Natural killer cell treated with Interleukin-12 subunit alpha and Interleukin-12 subunit beta and Interleukin-15 and Interleukin-18, amount 100 ng/mL, for 72 hours (primary cell): ENCODE results near the gene GTF3A. TPM values are rescaled to one million over a fixed set of nuclear protein-coding genes. Genes with fewer than 3 reads are reported as not detected.
"Not testable (repeated sequence)": the region's sequence is repeated elsewhere in the genome, so short reads cannot be mapped to it uniquely, and the experiment has no call there.

Experiments
- ATAC-seq, 2 donors: fragments of 150-1000 bp; cut with Tn5 transposase in 1 of 2; sonication (Bioruptor Pico), chemical (Tn5 transposase) in 1 of 2; 2 replicates each; pipeline ENCODE4 v1.10.0; 2021
- DNase-seq: peaks from one replicate; pipeline ENCODE4 v3.0.0; 2022; ENCODE audit warnings: low spot score
- H3K27ac Mint-ChIP-seq, 2 donors: 1 replicate in 1 of 2; 2 replicates in 1 of 2; pipeline ENCODE4 v1.8.0; 2022; ENCODE audit warnings: mixed read lengths in 2 of 2, mild to moderate bottlenecking in 1 of 2, moderate library complexity in 1 of 2
- H3K27me3 Mint-ChIP-seq, 2 donors: 1 replicate in 1 of 2; 2 replicates in 1 of 2; pipeline ENCODE4 v1.8.0; 2022; ENCODE audit warnings: mixed read lengths in 2 of 2
- H3K36me3 Mint-ChIP-seq: one replicate; pipeline ENCODE4 v1.8.0; 2022; ENCODE audit warnings: mixed read lengths
- H3K4me1 Mint-ChIP-seq, 2 donors: 1 replicate in 1 of 2; 2 replicates in 1 of 2; pipeline ENCODE4 v1.8.0; 2022; ENCODE audit warnings: low read depth in 2 of 2, mixed read lengths in 2 of 2, mild to moderate bottlenecking in 1 of 2
- H3K4me3 Mint-ChIP-seq: one replicate; pipeline ENCODE4 v1.8.0; 2022; ENCODE audit warnings: mixed read lengths
- H3K9me3 Mint-ChIP-seq: 2 replicates; pipeline ENCODE4 v1.8.0; 2022; ENCODE audit warnings: mixed read lengths
- total RNA-seq, 2 donors: library from RNA; stranded (reverse); gene quantifications; one replicate each; pipeline ENCODE4 v1.2.3, GENCODE V29; 2022

Gene GTF3A
- total RNA-seq, 2 donors from 2014 or later, result 107 to 244 TPM

- Mint-ChIP-seq H3K27ac (no peak overlapping the region), H3K4me3 (no peak overlapping the region), H3K4me1 (no peaks in the 10 kb centered on the region), H3K36me3 (no peaks in the 10 kb centered on the region), H3K27me3 (peaks cover 6 to 11% of the 10 kb centered on the region in 2 donors), H3K9me3 (no peaks in the 10 kb centered on the region)
- ATAC-seq (no peak), DNase-seq (no peak)
Observed at GRCh38 chr13:27396252-27396846, 28.1 kb upstream of the GTF3A start.

GRCh38 chr13:27398360-27398759 lies 26.1 kb upstream of the GTF3A start:
- DNase-seq, result no peak
- ATAC-seq, result no peak
- Mint-ChIP-seq H3K27ac (no peak overlapping the region), H3K27me3 (peaks cover 2 to 11% of the 10 kb centered on the region in 2 donors), H3K4me3 (no peak overlapping the region), H3K36me3 (no peaks in the 10 kb centered on the region), H3K4me1 (no peaks in the 10 kb centered on the region), H3K9me3 (no peaks in the 10 kb centered on the region)

DNA sequence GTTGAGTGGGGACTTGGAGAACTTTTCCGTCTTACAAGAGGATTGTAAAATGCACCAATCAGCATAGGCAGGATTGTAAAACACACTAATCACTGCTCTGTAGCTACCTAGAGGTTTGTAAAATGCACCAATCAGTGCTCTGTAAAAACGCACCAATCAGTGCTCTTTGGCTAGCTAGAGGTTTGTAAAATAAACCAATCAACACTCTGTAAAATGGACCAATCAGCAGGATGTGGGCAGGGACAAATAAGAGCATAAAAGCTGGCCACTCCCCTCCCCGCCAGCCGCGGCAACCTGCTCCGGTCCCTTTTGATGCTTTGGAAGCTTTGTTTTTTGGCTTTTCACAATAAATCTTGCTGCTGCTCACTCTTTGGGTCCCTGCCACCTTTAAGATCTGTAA lies 24.0 kb upstream of the GTF3A start:
- not testable (repeated sequence) for H3K9me3 Mint-ChIP-seq, ATAC-seq, H3K4me3 Mint-ChIP-seq, H3K36me3 Mint-ChIP-seq, H3K27ac Mint-ChIP-seq, DNase-seq, H3K4me1 Mint-ChIP-seq, H3K27me3 Mint-ChIP-seq

GRCh38 chr13:27401210-27401609 lies 23.2 kb upstream of the GTF3A start:
- Mint-ChIP-seq H3K27me3 (peaks cover 0 to 2% of the 10 kb centered on the region in 2 donors), H3K9me3 (no peaks in the 10 kb centered on the region), H3K36me3 (no peaks in the 10 kb centered on the region), H3K4me3 (no peak overlapping the region), H3K27ac (no peak overlapping the region), H3K4me1 (peaks cover 0 to 2% of the 10 kb centered on the region in 2 donors)
- DNase-seq (no peak), ATAC-seq (peak in 1 of 2 donors; percentile 20)

- Mint-ChIP-seq H3K4me1 (peaks cover 0 to 3% of the 10 kb centered on the region in 2 donors), H3K36me3 (no peaks in the 10 kb centered on the region), H3K9me3 (no peaks in the 10 kb centered on the region), H3K27ac (no peak overlapping the region), H3K27me3 (peaks cover 6 to 8% of the 10 kb centered on the region in 2 donors), H3K4me3 (no peak overlapping the region)
- DNase-seq (no peak), ATAC-seq (peak in 1 of 2 donors; percentile 33)
Observed at GRCh38 chr13:27403203-27403678, 21.2 kb upstream of the GTF3A start.

GRCh38 chr13:27403727-27404385 lies 20.6 kb upstream of the GTF3A start:
- H3K36me3 Mint-ChIP-seq, result no peaks in the 10 kb centered on the region
- H3K4me1 Mint-ChIP-seq, result peaks cover 0 to 3% of the 10 kb centered on the region in 2 donors
- H3K9me3 Mint-ChIP-seq, result no peaks in the 10 kb centered on the region
- no peak overlapping the region for H3K27ac Mint-ChIP-seq
- DNase-seq (no peak), ATAC-seq (no peak)
- no peak overlapping the region for H3K4me3 Mint-ChIP-seq
- H3K27me3 Mint-ChIP-seq, result peaks cover 6 to 8% of the 10 kb centered on the region in 2 donors

DNA sequence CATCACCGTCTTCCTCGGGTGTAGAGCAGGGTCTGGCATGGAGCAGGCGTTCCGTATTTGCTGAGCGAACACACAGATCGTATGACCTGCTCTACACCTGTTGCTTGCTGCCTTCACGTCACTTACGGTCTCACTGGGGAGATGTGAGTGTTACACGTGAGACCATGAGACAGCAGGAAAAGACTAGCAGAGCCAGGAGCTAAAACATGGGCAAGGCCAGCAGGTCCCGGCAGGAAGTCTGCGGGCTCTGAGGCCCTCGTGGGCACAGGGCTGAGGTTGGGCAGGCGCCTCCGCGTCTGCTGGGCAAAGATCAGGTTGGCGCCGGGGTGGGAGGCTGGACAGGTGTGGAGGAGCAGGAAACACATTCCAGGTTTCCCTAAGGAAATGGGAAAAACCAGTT lies 19.7 kb upstream of the GTF3A start:
- Mint-ChIP-seq H3K36me3 (no peaks in the 10 kb centered on the region), H3K27me3 (peaks cover 9 to 13% of the 10 kb centered on the region in 2 donors), H3K9me3 (no peaks in the 10 kb centered on the region), H3K4me3 (no peak overlapping the region), H3K4me1 (peaks cover 0 to 3% of the 10 kb centered on the region in 2 donors), H3K27ac (no peak overlapping the region)
- no peak for DNase-seq
- ATAC-seq, result no peak

- DNase-seq (no peak), ATAC-seq (no peak)
- Mint-ChIP-seq H3K27ac (no peak overlapping the region), H3K27me3 (peaks cover 13 to 20% of the 10 kb centered on the region in 2 donors), H3K9me3 (no peaks in the 10 kb centered on the region), H3K4me1 (peaks cover 0 to 3% of the 10 kb centered on the region in 2 donors), H3K4me3 (no peak overlapping the region), H3K36me3 (no peaks in the 10 kb centered on the region)
Observed at GRCh38 chr13:27405546-27406134, 18.8 kb upstream of the GTF3A start.

DNA sequence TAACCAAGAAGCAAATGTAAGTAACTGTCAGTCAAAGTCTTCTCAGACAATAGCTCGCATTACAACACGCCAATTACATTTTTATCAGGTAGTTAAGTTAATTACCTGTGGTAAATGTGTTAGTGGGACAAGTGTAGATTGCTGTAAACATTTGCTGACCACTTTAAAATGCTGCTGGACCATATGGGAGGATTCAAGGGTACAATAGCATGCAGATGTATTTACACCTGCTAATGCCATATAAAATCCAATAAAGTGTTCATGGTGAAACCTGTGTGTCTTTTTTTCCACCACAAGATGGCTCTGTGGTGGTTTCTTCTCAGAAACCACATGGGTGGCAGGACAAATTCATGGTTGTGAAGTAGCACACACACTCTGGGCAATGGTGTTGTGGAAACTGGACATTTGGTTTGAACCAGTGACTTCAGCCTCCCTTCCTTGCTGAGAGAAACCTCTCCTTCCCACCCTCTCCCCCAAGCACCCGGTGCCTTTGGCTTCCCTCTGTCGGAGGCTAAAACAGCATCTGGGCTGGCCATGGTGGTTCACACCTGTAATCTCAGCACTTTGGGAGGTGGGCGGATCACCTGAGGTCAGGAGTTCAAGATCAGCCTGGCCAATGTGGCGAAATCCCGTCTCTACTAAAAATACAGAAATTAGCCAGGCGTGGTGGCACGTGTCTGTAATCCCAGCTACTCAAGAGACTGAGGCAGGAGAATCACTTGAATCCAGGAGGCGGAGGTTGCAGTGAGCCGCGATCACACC lies 18.1 kb upstream of the GTF3A start:
- Mint-ChIP-seq H3K36me3 (no peaks in the 10 kb centered on the region), H3K27me3 (peaks cover 11 to 23% of the 10 kb centered on the region in 2 donors), H3K4me1 (peaks cover 0 to 3% of the 10 kb centered on the region in 2 donors), H3K27ac (no peak overlapping the region), H3K9me3 (no peaks in the 10 kb centered on the region), H3K4me3 (no peak overlapping the region)
- ATAC-seq (peak in 1 of 2 donors; percentile 36), DNase-seq (no peak)

- DNase-seq (no peak), ATAC-seq (no peak)
- H3K4me1 Mint-ChIP-seq, result peaks cover 0 to 3% of the 10 kb centered on the region in 2 donors
- no peak overlapping the region for H3K4me3 Mint-ChIP-seq
- H3K9me3 Mint-ChIP-seq, result no peaks in the 10 kb centered on the region
- no peak overlapping the region for H3K27ac Mint-ChIP-seq
- H3K36me3 Mint-ChIP-seq, result no peaks in the 10 kb centered on the region
- peaks cover 11 to 34% of the 10 kb centered on the region in 2 donors for H3K27me3 Mint-ChIP-seq
Observed at GRCh38 chr13:27408074-27408473, 16.3 kb upstream of the GTF3A start.

DNA sequence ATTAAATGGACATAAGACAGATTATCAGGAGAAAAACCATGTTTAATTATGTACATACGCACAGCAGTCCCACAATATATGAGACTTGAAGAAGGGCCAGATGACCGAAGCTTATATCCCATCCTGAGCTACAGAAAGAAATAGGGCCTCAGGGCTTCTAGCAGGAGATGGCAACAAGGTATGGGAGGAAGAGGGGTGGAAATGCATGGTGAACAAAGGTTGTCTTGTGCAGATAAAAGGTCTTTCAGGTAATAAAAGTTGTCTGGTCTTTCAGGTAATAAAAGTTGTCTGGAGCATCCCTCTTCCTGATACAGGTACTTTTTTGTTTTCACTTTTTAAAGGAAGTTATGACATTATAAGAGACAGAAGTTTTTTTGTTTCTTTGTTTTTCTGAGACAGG lies 15.4 kb upstream of the GTF3A start:
- Mint-ChIP-seq H3K4me3 (no peak overlapping the region), H3K9me3 (no peaks in the 10 kb centered on the region), H3K36me3 (no peaks in the 10 kb centered on the region), H3K27ac (no peak overlapping the region), H3K4me1 (peaks cover 0 to 3% of the 10 kb centered on the region in 2 donors), H3K27me3 (peaks cover 11 to 34% of the 10 kb centered on the region in 2 donors)
- ATAC-seq (no peak), DNase-seq (no peak)

GRCh38 chr13:27411341-27411740 lies 13.1 kb upstream of the GTF3A start:
- no peak overlapping the region for H3K4me3 Mint-ChIP-seq
- ATAC-seq, result no peak
- H3K4me1 Mint-ChIP-seq, result peaks cover 0 to under 1% of the 10 kb centered on the region in 2 donors
- H3K27ac Mint-ChIP-seq, result no peak overlapping the region
- DNase-seq, result no peak
- H3K27me3 Mint-ChIP-seq, result peaks cover 19 to 34% of the 10 kb centered on the region in 2 donors
- no peaks in the 10 kb centered on the region for H3K36me3 Mint-ChIP-seq
- H3K9me3 Mint-ChIP-seq, result no peaks in the 10 kb centered on the region

DNA sequence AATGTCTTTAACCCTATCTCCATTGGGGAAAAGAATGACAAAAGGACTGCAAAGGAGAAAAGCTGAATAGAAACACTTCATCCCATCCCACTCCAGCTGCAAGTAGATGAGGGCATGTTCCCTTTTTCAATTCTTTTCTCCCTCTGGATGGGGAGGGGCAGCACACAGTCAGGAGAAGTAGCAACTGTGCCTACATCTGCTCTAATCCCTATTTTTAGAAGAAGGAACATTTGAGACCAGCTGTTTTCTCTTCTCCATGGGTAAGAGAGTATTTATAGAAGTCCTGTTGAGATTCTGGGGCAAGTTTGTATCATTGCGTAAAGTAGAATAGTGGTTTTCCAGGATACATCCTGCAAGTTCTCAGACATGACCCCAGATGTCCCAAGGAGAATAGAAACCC lies 9.3 kb upstream of the GTF3A start:
- Mint-ChIP-seq H3K27me3 (peaks cover 14 to 17% of the 10 kb centered on the region in 2 donors), H3K36me3 (no peaks in the 10 kb centered on the region), H3K9me3 (no peaks in the 10 kb centered on the region)

More for the DNA sequence above, 9.3 kb upstream of the GTF3A start:
- H3K4me1 Mint-ChIP-seq, result no peaks in the 10 kb centered on the region
- DNase-seq (no peak), ATAC-seq (no peak)
- no peak overlapping the region for H3K4me3 Mint-ChIP-seq
- peak overlapping the region in 1 of 2 donors; percentile 25 for H3K27ac Mint-ChIP-seq
